Nephron progenitor cell (in vitro differentiated cells): Measurements from ENCODE around the gene LANCL1.

Experiments used
- DNase-seq: peaks from one replicate; pipeline ENCODE4 v3.0.0; 2021
- H3K27ac Mint-ChIP-seq: 2 replicates; pipeline ENCODE4 v1.8.0; 2021; ENCODE audit warnings: mild to moderate bottlenecking, moderate library complexity, mixed read lengths
- H3K27me3 Mint-ChIP-seq: 2 replicates; pipeline ENCODE4 v1.8.0; 2021; ENCODE audit warnings: mild to moderate bottlenecking, low read depth, mixed read lengths; ENCODE audit not compliant: poor library complexity
- H3K36me3 Mint-ChIP-seq: 2 replicates; pipeline ENCODE4 v1.8.0; 2021; ENCODE audit warnings: low read depth, mixed read lengths
- H3K4me1 Mint-ChIP-seq: 2 replicates; pipeline ENCODE4 v1.8.0; 2021; ENCODE audit warnings: mixed read lengths
- H3K4me3 Mint-ChIP-seq: 2 replicates; pipeline ENCODE4 v1.8.0; 2021; ENCODE audit warnings: mild to moderate bottlenecking, moderate library complexity, mixed read lengths
- H3K9me3 Mint-ChIP-seq: 2 replicates; pipeline ENCODE4 v1.8.0; 2021; ENCODE audit warnings: mild to moderate bottlenecking, moderate library complexity, mixed read lengths
- TF ChIP-seq, protein P1 (sequence below): fragments of 200-600 bp; sonication (generic); IDR thresholded peaks from 2 replicates; pipeline ENCODE4 v1.5.0; 2021; ENCODE audit warnings: antibody characterized with exemption

LANCL1 gene

DNA sequence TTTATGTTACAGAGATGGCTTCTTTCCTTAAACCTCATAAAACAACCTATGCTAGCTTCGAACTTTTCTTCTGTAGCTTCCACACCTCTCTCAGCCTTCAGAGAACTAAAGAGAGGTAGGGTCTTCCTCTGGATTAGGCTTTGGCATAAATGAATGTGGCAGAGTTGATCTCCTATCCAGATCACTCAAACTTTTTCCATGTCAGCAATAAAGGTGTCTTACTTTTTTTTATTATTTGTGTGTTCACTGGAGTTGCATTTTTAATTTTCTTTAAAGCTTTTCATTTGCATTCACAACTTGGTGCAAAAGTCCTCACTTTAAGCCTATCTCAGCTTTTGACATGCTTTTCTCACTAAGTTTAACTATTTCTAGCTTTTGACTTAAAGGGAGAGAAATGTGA, 66.0 kb downstream of the LANCL1 start:
- Mint-ChIP-seq H3K9me3 (peaks cover 10% of the 10 kb centered on the region), H3K4me1 (no peaks in the 10 kb centered on the region), H3K27ac (no peak overlapping the region), H3K4me3 (no peak overlapping the region), H3K36me3 (no peaks in the 10 kb centered on the region), H3K27me3 (no peaks in the 10 kb centered on the region)
- DNase-seq, result no peak
- TF ChIP-seq, protein P1, sequence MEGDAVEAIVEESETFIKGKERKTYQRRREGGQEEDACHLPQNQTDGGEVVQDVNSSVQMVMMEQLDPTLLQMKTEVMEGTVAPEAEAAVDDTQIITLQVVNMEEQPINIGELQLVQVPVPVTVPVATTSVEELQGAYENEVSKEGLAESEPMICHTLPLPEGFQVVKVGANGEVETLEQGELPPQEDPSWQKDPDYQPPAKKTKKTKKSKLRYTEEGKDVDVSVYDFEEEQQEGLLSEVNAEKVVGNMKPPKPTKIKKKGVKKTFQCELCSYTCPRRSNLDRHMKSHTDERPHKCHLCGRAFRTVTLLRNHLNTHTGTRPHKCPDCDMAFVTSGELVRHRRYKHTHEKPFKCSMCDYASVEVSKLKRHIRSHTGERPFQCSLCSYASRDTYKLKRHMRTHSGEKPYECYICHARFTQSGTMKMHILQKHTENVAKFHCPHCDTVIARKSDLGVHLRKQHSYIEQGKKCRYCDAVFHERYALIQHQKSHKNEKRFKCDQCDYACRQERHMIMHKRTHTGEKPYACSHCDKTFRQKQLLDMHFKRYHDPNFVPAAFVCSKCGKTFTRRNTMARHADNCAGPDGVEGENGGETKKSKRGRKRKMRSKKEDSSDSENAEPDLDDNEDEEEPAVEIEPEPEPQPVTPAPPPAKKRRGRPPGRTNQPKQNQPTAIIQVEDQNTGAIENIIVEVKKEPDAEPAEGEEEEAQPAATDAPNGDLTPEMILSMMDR, result no peak

DNA sequence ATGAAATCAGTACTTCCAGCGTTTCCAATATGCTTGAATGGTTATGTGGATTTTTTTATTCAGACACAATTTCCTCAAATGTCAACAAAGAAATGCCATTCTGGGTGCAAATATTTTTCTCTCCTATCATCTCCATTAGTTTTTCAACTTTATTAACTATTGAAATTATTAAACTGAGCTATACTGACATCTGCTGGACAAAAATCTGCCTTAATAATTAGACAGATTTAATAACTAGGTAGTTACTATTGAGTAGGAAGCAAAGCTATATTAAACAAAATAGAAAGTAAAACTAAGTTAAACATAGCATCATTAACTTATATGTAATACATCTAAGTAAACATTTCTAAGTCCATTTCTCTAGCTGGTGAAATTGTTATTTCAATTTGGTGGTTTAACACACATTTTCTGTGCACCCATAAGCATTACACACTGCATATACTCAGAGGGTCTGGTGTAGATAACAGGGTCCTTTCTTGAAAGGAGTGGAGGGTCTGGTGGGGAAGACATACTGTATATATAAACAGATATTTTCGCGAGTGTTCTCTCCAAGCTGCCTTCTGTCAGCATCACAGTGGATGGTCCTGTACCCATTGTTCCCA, 77.0 kb downstream of the LANCL1 start:
- no peak for DNase-seq
- H3K9me3 Mint-ChIP-seq, result no peaks in the 10 kb centered on the region
- H3K4me1 Mint-ChIP-seq, result no peaks in the 10 kb centered on the region
- no peak overlapping the region for H3K4me3 Mint-ChIP-seq
- H3K27me3 Mint-ChIP-seq, result no peaks in the 10 kb centered on the region
- no peaks in the 10 kb centered on the region for H3K36me3 Mint-ChIP-seq
- H3K27ac Mint-ChIP-seq, result no peak overlapping the region
- TF ChIP-seq, protein P1, result no peak

DNA sequence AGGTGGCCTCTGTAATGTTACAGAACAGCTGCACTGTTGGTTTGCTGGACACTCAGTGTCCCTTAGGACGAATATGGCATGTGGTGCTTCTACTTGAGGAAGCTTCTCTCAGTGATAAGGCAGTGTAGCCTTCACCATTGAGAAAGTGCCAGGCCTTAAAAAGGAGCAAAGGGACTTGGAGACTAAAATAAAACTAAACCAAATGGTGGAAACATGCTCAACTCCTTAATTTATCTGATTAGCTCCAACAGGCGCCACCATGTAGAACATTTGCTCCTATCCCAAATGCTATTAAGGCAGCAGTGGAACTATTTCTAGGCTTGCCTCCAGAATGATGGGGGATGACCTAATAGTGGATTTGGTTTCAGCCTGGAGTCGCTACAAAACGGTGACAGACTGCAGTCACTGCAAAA, 84.1 kb downstream of the LANCL1 start:
- TF ChIP-seq, protein P1, result no peak
- no peak overlapping the region for H3K4me3 Mint-ChIP-seq
- H3K4me1 Mint-ChIP-seq, result no peaks in the 10 kb centered on the region
- H3K9me3 Mint-ChIP-seq, result no peaks in the 10 kb centered on the region
- no peaks in the 10 kb centered on the region for H3K36me3 Mint-ChIP-seq
- H3K27ac Mint-ChIP-seq, result no peak overlapping the region
- no peak for DNase-seq
- peaks cover 3% of the 10 kb centered on the region for H3K27me3 Mint-ChIP-seq

DNA sequence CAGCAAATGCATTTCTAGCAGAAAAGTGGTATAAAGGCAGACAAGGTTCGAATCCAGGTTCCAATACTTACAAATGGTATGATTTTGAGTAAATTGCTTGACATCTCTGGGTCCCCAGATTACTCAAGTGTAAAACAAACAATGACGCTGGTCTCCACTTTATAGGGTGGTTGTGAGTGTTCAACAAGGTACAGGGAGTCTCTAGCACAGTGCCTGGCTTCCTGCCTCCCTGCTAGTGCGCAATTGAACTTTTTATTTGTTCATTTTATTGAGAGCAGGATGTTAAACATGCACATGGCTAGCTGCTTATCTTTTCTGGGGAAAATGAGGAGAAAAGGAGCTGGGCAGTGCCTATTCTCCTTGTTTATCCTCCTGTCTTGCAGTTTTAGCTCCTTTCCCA, 86.7 kb downstream of the LANCL1 start:
- no peak overlapping the region for H3K4me3 Mint-ChIP-seq
- H3K27ac Mint-ChIP-seq, result no peak overlapping the region
- H3K36me3 Mint-ChIP-seq, result no peaks in the 10 kb centered on the region
- no peaks in the 10 kb centered on the region for H3K9me3 Mint-ChIP-seq
- H3K27me3 Mint-ChIP-seq, result peaks cover 3% of the 10 kb centered on the region
- H3K4me1 Mint-ChIP-seq, result no peaks in the 10 kb centered on the region
- no peak for DNase-seq
- TF ChIP-seq, protein P1, result no peak

DNA sequence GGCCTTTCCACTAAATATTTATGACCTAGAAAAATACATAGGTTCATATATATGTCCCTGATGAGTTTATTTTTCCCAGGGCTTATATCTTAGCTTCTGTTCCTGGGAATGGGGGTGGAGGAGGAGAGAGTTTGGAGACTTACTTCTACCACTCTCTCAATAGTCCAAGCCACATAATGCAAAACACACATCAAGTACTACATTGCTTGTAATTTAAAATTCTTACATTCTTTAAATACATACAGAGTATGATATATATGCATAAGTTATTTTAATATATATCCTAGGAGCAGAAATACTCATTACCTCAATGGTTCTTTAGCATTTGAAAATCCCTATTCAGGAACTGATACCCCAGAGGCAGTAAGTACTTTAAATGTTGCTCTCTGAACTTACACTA, 88.4 kb downstream of the LANCL1 start:
- Mint-ChIP-seq H3K4me1 (no peaks in the 10 kb centered on the region), H3K27ac (no peak overlapping the region), H3K27me3 (peaks cover 3% of the 10 kb centered on the region), H3K36me3 (no peaks in the 10 kb centered on the region), H3K4me3 (no peak overlapping the region), H3K9me3 (no peaks in the 10 kb centered on the region)
- TF ChIP-seq, protein P1, result no peak
- DNase-seq, result no peak

DNA sequence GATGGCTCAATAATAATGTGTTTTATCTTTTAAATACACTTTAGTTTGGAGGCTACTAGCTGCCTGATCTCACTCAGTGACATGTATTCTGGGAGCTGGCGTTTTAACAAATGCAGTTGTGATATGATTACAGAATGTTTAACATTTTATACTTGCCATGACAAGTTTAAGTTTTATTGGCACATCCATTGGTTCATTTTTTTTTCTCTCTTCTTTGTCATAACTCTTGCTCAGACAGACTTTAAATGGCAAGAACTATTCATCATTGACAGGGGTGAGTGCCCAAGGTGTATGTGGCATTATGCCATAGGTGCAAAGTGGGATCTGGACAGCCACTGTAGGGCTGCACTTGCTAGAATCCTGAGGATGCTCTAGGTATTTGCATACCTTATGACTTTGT, 89.5 kb downstream of the LANCL1 start:
- Mint-ChIP-seq H3K36me3 (no peaks in the 10 kb centered on the region), H3K4me1 (no peaks in the 10 kb centered on the region), H3K4me3 (no peak overlapping the region), H3K9me3 (no peaks in the 10 kb centered on the region), H3K27ac (no peak overlapping the region), H3K27me3 (peaks cover 3% of the 10 kb centered on the region)
- TF ChIP-seq, protein P1, result no peak
- no peak for DNase-seq
